GM19035 (cell line): ENCODE results near the gene MED17.

Experiments
- ATAC-seq: cut with Tn5 transposase; IDR thresholded peaks from one replicate; pipeline ENCODE4 v1.9.1; 2021; ENCODE audit not compliant: unreplicated experiment

MED17 gene

DNA sequence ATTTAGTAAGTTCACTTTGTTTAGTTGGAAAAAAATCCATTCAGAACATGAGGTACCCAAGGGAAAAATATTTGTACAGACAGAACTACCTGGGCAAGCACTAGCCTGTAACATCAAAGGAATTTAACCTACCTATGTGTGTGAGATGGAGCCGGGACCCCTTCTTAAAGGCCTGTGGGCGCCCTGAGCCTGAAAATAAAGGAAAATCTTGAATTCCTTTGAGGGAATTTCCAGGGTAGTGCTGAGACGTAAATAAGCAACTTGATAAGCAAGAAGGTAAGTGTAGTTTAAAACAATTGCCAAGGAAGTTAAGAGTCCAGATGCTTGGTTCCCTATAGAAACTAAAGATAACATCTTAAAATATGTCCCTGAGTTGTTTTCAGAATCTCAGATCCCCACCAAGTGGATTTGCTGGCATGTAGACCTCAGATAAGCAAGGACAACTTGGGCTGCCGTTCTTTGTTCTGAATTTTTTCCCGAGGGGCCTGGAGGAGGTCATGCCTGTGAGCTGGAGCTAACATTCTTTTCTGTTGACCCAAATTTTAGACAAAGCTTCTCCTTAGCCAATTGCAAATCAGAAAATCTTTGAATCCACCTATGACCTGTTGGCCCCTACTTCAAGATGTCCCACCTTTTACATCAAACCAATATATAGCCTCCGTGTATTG, 31.0 kb downstream of the MED17 start:
- ATAC-seq: no peak

DNA sequence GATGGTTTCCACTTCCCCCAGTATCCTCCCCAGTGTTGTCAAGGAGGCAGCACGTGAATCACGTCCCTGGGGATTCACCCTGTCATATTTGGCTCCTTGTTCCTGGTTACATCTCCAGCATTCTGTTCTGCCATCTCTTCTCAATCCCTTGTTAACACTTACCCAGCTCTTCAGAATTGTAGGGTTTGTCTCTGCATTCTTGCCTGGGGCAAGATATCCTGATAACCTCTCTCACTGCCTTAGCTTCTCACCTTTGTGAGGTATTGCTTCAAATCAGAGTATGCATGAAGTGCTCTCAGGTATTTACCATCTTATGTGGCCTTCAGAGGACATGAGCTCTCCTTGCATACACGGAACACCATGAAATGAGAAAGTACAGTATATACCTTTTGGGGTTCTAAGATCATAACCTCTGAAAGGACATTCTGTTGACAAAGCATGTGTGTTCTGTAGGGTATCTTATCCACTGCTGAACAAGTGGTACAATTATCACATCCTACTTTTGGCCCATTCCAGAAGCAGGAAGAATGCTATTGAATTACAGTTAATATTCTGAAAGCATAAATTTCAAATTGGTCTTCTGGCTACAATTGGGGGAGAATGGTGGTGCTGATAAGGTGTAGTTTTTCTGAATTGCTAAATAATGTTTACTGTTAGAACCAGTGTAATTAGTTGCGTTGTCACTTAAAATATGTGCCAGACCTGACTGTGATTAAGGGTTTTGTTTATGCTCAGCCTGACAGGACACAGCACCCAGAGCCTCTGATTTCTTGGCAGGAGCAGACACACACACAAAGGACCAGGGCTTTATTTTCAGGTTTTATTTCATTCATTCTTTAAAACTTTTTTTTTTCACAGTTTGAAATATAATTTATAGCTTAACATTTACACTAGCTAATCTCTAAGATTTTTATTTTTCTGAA, 33.6 kb downstream of the MED17 start:
- ATAC-seq: no peak

DNA sequence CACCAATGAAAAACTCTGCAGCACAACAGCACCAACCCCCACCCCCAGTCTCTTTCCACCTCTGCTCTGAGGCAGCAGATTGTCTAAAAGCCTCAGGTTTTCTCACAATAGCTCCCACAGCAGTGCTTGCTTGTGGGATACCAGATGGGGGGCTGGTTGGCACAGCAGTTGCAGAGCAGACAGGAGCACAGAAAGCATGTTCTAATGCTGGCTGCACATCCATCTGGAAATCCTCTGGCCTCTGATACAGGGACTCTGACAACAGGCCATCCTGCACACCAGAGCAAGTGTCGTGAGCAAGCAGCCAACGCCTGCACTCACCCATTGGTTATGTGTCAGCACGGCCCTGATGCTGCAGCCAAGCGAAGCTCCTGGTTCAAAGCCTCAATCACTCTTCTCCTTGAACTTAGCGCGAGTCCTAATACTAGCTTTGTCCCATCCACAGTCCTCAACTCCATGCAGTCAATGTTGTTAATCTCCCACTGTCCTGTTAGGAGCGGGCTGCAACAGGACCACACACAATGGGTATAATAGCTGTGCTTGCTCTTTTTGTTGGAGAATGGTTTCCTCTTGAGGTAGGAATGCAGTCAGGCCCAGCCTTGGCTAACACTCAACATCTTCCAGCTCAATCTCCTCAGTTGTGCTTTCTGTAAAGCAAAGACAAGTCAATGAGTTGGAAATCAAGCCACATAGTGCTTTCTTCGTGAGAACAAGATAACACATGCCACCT, 36.0 kb downstream of the MED17 start:
- ATAC-seq: no peak

DNA sequence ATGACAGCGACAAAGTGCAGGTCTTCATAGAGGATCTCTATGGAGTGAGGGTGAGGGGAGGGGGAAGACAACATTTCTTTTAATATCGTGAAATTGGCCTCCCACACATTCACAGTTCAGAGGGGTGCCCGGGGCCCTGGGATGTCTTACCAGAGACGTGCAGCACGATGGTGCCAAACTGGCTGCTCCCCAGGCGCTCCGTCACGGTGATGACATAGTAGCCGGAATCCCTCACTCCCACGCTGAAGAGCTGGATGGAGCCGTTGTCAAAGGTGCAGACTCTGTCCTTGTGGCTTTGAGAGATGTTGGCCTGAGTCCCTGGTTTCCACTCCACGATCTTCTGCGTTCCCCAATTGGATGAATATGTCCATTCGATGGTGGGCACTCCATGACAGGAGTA, 36.8 kb downstream of the MED17 start:
- ATAC-seq: no peak

DNA sequence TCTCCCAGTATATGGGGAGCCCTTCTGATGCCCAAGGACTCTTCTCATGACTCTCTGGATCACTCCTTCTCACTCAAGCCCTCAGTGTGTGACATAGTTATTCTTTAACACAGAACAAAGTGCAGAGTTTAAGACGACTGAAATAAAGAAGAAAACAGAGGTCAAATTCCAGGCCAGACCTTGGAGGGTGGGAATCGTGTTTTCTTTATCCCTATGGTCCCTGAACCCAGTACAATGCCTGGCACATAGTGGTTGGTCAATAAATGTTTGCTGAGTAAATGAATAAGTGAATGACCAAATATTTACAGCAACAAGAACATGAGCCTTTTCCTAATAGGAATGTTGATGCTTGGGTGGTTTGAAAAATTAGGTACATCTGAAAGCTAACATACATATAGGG, 37.5 kb downstream of the MED17 start:
- no peak for ATAC-seq

DNA sequence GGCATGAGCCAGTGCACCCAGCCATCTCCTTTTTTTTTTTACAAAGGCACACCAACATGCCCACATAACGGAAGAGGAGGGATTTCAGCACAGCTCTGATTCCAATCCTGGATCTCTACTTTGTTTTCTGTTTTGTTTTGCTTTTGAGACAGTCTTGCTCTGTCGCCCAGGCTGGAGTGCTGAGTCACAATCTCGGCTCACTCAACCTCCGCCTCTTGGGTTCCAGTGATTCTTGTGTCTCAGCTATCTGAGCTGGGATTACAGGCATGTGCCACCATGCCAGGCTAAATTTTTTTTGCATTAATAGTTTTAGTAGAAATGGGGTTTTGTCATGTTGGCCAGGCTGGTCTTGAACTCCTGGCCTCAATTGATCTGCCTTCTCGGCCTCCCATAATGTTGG, 38.3 kb downstream of the MED17 start:
- no peak for ATAC-seq

GRCh38 chr11:93823210-93823609, 39.1 kb downstream of the MED17 start:
- ATAC-seq: no peak

- ATAC-seq: no peak
Observed at GRCh38 chr11:93827363-93827762, 43.3 kb downstream of the MED17 start.

DNA sequence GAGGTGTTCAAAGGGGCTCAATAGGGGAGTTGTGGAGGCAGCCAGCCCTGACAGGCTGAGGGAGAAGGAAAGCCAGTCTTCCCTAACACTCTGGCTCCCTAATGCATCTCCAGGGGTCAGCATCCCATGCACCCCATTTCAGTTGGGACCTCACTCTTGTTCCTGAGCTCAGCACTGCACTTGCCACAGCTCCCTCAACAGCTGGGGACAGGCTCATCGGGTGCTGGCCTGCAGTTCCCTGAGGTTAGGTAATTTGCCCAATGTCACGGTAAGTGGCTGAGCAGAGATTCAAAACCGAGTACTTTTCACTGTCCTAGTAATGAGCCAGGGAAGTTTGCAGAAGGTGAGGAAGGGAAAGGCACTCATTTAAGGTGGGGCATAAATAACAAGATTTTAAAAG, 45.5 kb downstream of the MED17 start:
- ATAC-seq: no peak

DNA sequence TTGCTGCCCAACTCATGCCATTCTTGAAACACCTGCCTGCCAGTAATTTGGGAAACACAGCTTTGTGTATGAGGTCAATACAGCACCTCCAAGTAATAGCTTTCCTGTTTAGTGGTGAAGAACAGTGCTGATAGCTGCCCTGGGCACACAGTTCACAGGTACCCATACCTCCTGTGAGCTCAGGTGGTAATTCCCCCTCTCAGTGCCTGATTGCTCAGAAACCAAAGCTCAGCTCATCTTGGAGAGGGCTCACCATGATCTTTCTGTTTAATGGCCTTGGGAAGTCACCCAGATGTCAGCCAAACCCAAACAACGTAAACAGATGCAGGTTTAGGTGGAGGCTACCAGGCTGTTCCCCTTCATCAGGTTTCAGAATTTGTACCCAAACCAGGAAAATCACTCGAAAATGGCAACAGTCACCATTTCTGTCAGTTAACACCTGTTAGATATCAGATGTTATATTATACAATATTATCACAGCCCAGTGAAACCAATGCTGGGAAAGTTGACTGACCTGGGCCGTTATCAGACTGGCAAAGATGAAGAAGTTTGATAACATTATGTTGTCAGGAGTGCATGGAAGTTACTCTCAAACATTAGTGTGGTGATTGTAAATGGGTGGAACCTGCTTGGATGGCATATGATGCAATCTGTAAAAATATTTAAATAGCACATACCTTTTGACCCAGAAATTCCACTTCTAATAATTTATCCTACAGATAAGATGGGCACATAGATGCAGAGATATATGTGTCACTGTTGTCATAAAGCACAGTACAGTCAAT, 47.5 kb downstream of the MED17 start:
- no peak for ATAC-seq

DNA sequence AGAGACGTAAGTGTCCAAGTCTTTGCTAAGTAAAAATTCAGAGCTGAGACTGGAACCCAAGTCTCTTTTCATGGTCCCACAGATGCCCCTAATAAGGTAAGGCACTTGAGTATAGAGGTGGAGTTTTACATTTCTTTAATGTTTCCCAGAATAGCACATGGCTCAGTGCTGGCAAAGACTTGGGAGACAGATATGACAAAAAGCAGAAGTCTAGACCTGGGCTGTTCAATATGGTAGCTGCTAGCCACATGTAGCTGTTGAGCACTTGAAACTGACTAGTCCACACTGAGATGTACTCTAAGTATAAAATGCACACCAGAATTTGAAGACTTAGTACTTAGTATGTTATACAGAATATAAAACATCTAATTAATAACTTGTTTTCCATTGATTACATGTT, 48.7 kb downstream of the MED17 start:
- no peak for ATAC-seq

GRCh38 chr11:93838967-93839366, 54.9 kb downstream of the MED17 start:
- no peak for ATAC-seq

DNA sequence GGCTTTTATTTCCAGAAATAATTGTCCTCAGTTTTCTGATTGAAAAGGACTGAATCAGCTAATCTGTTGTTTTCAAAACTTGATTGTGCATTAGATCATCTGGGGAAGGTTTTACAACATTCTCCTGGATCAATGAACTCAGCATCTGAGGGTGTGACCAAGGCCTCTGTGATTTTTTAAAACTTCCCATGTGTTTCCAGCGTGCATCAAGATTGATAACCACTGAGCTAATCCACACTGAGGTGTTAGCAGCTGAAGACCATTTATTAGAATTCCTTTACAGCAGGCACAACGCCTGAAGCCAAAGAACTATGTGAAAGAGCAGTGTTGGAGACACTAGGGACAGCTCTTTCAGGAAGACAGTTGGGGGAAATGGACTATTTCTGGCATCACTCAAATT, 56.1 kb downstream of the MED17 start:
- no peak for ATAC-seq

- no peak for ATAC-seq
Observed at GRCh38 chr11:93840981-93841380, 56.9 kb downstream of the MED17 start.

DNA sequence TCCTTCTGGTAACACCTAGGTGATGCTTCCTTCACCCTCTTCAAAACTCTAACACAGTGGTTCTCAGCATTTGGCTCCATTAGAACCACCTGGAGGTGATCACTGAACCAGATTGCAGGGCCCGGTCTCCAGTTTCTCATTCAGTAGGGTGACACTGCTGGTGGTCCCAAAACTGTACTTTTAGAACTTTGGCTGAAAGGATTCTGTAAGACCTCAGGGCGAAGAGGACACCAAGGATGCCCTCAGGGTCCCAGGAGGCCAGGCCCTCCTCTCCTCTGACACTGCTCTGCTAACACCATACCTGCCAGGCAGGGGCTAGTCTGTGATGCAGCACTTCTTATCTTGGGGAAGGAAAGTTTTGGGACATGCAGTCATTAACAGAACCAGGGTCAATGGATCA, 57.4 kb downstream of the MED17 start:
- ATAC-seq: no peak

- ATAC-seq: no peak
Observed at GRCh38 chr11:93842034-93842433, 58.0 kb downstream of the MED17 start.

DNA sequence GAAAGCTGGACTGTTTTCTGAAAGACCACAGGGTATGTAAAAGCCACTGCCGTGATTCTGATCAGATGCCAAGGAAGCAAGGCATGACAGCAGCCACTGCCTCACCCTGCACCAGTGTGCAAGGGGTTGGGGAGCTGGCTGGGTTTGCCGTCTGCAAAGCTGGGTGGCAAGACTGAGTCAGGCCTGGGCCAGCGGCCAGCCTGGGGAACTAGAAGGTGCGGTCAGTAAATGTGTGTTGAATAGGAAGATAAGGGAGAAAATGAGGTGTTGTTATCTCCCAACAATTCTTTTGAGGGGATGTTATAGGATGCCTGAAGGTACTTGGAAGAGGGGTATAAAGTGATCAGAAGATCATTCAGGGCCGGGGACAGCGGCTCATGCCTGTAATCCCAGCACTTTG, 58.4 kb downstream of the MED17 start:
- ATAC-seq: no peak

- ATAC-seq: no peak
Observed at GRCh38 chr11:93843906-93844305, 59.8 kb downstream of the MED17 start.

DNA sequence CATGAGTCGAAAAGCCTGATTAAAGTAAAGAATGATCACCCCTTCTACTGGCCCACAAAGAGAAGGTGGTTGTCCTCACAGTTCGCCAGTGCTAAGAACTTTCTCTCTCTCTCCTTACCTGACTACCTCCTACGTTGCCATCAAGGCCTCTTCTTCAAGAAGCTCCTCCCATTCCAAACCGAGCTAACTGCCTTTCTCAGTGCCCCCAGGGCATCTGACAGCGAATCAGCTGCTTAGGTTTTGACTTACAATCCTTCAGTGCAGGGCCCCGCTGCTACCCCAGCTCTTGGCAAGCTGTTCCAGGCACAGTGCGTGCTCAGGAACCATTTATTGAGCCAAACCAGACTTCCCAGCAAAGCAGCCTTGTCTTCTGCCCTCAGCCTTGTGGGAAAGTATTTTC, 60.5 kb downstream of the MED17 start:
- no peak for ATAC-seq

GRCh38 chr11:93845181-93846092, 61.4 kb downstream of the MED17 start:
- no peak for ATAC-seq
